H1 (cell line): ENCODE results near the gene WNK2. TPM values are rescaled to one million over a fixed set of nuclear protein-coding genes. Genes with fewer than 3 reads are reported as not detected.

Experiments
- CTCF ChIA-PET: fragments of 300-600 bp; sonication (Branson Sonifier 250); formaldehyde crosslinking; loops from one replicate; lab custom pipeline; 2021; ENCODE audit not compliant: partially characterized antibody; lab: Charles Lee
- POLR2A ChIA-PET: fragments of 300-600 bp; sonication (Branson Sonifier 250); formaldehyde crosslinking; loops from one replicate; lab custom pipeline; 2021; ENCODE audit warnings: inconsistent platforms; ENCODE audit not compliant: partially characterized antibody; lab: Charles Lee
- DNase-seq, 2 experiments: peaks; one replicate each; pipeline versions ENCODE4 v3.0.0 to v3.0.0-alpha.2; 2010 to 2022; ENCODE audit warnings: low spot score in 2 of 2, low read depth in 1 of 2, mixed read lengths in 1 of 2
- FAIRE-seq: peaks from 2 replicates; lab custom pipeline; 2011; peaks lifted over from hg19 to GRCh38; lab: Jason Lieb, UNC
- H2AFZ ChIP-seq: 2 replicates; pipeline ENCODE4 v1.8.1; 2012; ENCODE audit warnings: low read length, inconsistent platforms
- H2AK5ac ChIP-seq: 2 replicates; pipeline ENCODE4 v1.6.1; 2013; ENCODE audit warnings: low read depth, low read length
- H2BK120ac ChIP-seq: replicated peaks from 2 replicates; pipeline ENCODE3; 2013; ENCODE audit warnings: low read depth, low read length, inconsistent platforms
- H2BK12ac ChIP-seq: 2 replicates; pipeline ENCODE4 v1.6.1; 2013; ENCODE audit warnings: low read depth, low read length
- H2BK15ac ChIP-seq: 2 replicates; pipeline ENCODE4 v1.6.1; 2013; ENCODE audit warnings: low read length
- H2BK20ac ChIP-seq: 2 replicates; pipeline ENCODE4 v1.6.1; 2013; ENCODE audit warnings: low read length
- H2BK5ac ChIP-seq: 2 replicates; pipeline ENCODE4 v1.6.1; 2013; ENCODE audit warnings: low read depth, low read length
- H3K14ac ChIP-seq: 2 replicates; pipeline ENCODE4 v1.6.1; 2013; ENCODE audit warnings: inconsistent platforms; ENCODE audit not compliant: insufficient read length
- H3K18ac ChIP-seq: 2 replicates; pipeline ENCODE4 v1.6.1; 2013; ENCODE audit warnings: low read length; ENCODE audit errors: extremely low read depth
- H3K23ac ChIP-seq: 2 replicates; pipeline ENCODE4 v1.6.1; 2013; ENCODE audit warnings: inconsistent platforms; ENCODE audit not compliant: insufficient read length
- H3K23me2 ChIP-seq: 2 replicates; pipeline ENCODE4 v1.6.1; 2013; ENCODE audit warnings: low read depth, low read length
- H3K27ac ChIP-seq: 2 replicates; pipeline ENCODE4 v1.6.1; 2011; ENCODE audit warnings: low read depth, low read length, inconsistent platforms
- H3K27me3 ChIP-seq, 4 experiments: replicated peaks in 1 of 4; 1 replicate in 1 of 4; 2 replicates in 3 of 4; pipeline versions ENCODE4 v1.6.1 to v1.8.1; 2011 to 2013; ENCODE audit warnings: low read length in 3 of 4, mild to moderate bottlenecking in 3 of 4, inconsistent platforms in 2 of 4, mixed read lengths in 2 of 4, moderate library complexity in 1 of 4; ENCODE audit not compliant: control insufficient read depth in 3 of 4, insufficient read depth in 3 of 4; ENCODE audit errors: extremely low read depth in 1 of 4
- H3K36me3 ChIP-seq, 4 experiments: 2 replicates each; pipeline versions ENCODE4 v1.6.1 to v1.8.1; 2011 to 2013; ENCODE audit warnings: mild to moderate bottlenecking in 4 of 4, low read length in 3 of 4, moderate library complexity in 2 of 4, control low read depth in 1 of 4, inconsistent platforms in 1 of 4; ENCODE audit not compliant: insufficient read depth in 4 of 4, control insufficient read depth in 2 of 4
- H3K4ac ChIP-seq: replicated peaks from 2 replicates; pipeline ENCODE3; 2013; ENCODE audit warnings: low read length, low read depth, mixed read lengths, inconsistent platforms; ENCODE audit not compliant: insufficient read length
- H3K4me1 ChIP-seq, 4 experiments: replicated peaks in 1 of 4; 1 replicate in 1 of 4; 2 replicates in 3 of 4; pipeline versions ENCODE4 v1.6.1 to v1.8.1; 2011 to 2013; ENCODE audit warnings: low read length in 3 of 4, inconsistent platforms in 2 of 4, mixed read lengths in 1 of 4; ENCODE audit not compliant: insufficient read depth in 4 of 4, control insufficient read depth in 3 of 4
- H3K4me2 ChIP-seq, 2 experiments: 2 replicates each; pipeline versions ENCODE4 v1.6.1 to v1.8.1; 2011 to 2013; ENCODE audit warnings: low read depth in 2 of 2, low read length in 2 of 2, control low read depth in 1 of 2, inconsistent platforms in 1 of 2, mild to moderate bottlenecking in 1 of 2; ENCODE audit not compliant: insufficient read depth in 1 of 2
- H3K4me3 ChIP-seq, 4 experiments: fragments of 200-600, 300-600 bp in 1 of 4; sonication (generic), shearing (Covaris generic), sonication (Bioruptor Twin) in 1 of 4; 2 replicates each; pipeline versions ENCODE4 v1.5.1 to v1.8.1; 2011 to 2016; ENCODE audit warnings: low read length in 4 of 4, low read depth in 3 of 4, control low read depth in 2 of 4, inconsistent platforms in 2 of 4, mild to moderate bottlenecking in 2 of 4, mixed read lengths in 1 of 4, moderate library complexity in 1 of 4; ENCODE audit not compliant: insufficient read depth in 2 of 4; ENCODE audit errors: extremely low read depth in 1 of 4
- H3K56ac ChIP-seq: replicated peaks from 2 replicates; pipeline ENCODE3; 2013; ENCODE audit warnings: low read depth, mild to moderate bottlenecking, mixed read lengths, low read length, inconsistent platforms; ENCODE audit not compliant: insufficient read length
- H3K79me1 ChIP-seq: 2 replicates; pipeline ENCODE4 v1.6.1; 2013; ENCODE audit warnings: low read depth, low read length, control low read depth
- H3K79me2 ChIP-seq, 2 experiments: 2 replicates each; pipeline versions ENCODE4 v1.6.1 to v1.8.1; 2012 to 2013; ENCODE audit warnings: low read length in 2 of 2, mild to moderate bottlenecking in 2 of 2, inconsistent platforms in 1 of 2; ENCODE audit not compliant: insufficient read depth in 2 of 2, control insufficient read depth in 1 of 2
- H3K9ac ChIP-seq, 4 experiments: replicated peaks in 1 of 4; 1 replicate in 1 of 4; 2 replicates in 3 of 4; pipeline versions ENCODE4 v1.6.1 to v1.8.1; 2011 to 2013; ENCODE audit warnings: low read depth in 3 of 4, low read length in 3 of 4, control low read depth in 2 of 4, mild to moderate bottlenecking in 2 of 4, moderate library complexity in 2 of 4, inconsistent platforms in 1 of 4; ENCODE audit errors: extremely low read depth in 1 of 4
- H3K9me3 ChIP-seq, 2 experiments: 2 replicates each; pipeline versions ENCODE4 v1.6.1 to v1.8.1; 2012 to 2013; ENCODE audit warnings: mild to moderate bottlenecking in 2 of 2, moderate library complexity in 2 of 2, control low read depth in 1 of 2, inconsistent platforms in 1 of 2, low read depth in 1 of 2, low read length in 1 of 2, mixed read lengths in 1 of 2; ENCODE audit not compliant: insufficient read depth in 2 of 2
- H4K20me1 ChIP-seq, 2 experiments: replicated peaks in 1 of 2; 2 replicates each; pipeline versions ENCODE3 to v1.8.1; 2011 to 2013; ENCODE audit warnings: inconsistent platforms in 2 of 2, low read length in 2 of 2, mild to moderate bottlenecking in 1 of 2; ENCODE audit not compliant: insufficient read depth in 2 of 2, control insufficient read depth in 1 of 2
- H4K5ac ChIP-seq: 2 replicates; pipeline ENCODE4 v1.6.1; 2013; ENCODE audit warnings: low read length, low read depth, mixed read lengths, inconsistent platforms; ENCODE audit not compliant: insufficient read length
- H4K8ac ChIP-seq: 2 replicates; pipeline ENCODE4 v1.8.0; 2013; ENCODE audit warnings: mild to moderate bottlenecking, moderate library complexity, low read length, inconsistent platforms; ENCODE audit not compliant: insufficient read depth; ENCODE audit errors: extremely low read depth
- H4K91ac ChIP-seq: replicated peaks from 2 replicates; pipeline ENCODE3; 2013; ENCODE audit warnings: low read length, mixed read lengths, inconsistent platforms; ENCODE audit not compliant: insufficient read length
- JUN ChIP-seq: IDR thresholded peaks from 2 replicates; pipeline ENCODE4 v1.6.1; 2011; ENCODE audit warnings: low read depth, mild to moderate bottlenecking, improper control_type of control experiment, low read length
- KDM5A ChIP-seq: fragments of 200-600 bp; IDR thresholded peaks from 2 replicates; pipeline ENCODE4 v1.7.1; 2012; ENCODE audit warnings: mild to moderate bottlenecking, low read length, inconsistent platforms, mixed read lengths
- POLR2A ChIP-seq, 2 experiments: IDR thresholded peaks; 1 replicate in 1 of 2; 2 replicates in 1 of 2; pipeline ENCODE4 v1.6.1; 2011; ENCODE audit warnings: low read depth in 2 of 2, low read length in 2 of 2, mild to moderate bottlenecking in 2 of 2; ENCODE audit errors: control extremely low read depth in 1 of 2
- POLR2AphosphoS5 ChIP-seq: IDR thresholded peaks from 2 replicates; pipeline ENCODE4 v1.6.1; 2011; ENCODE audit warnings: low read depth, low read length
- RBBP5 ChIP-seq: IDR thresholded peaks from 2 replicates; pipeline ENCODE4 v1.7.1; 2012; ENCODE audit warnings: low read depth, mild to moderate bottlenecking, inconsistent platforms, low read length, moderate library complexity, borderline replicate concordance
- RFX5 ChIP-seq: IDR thresholded peaks from 2 replicates; pipeline ENCODE4 v1.6.1; 2011; ENCODE audit warnings: low read depth, low read length, improper control_type of control experiment, borderline replicate concordance
- SIX5 ChIP-seq: IDR thresholded peaks from 2 replicates; pipeline ENCODE4 v1.6.1; 2011; ENCODE audit warnings: mild to moderate bottlenecking, low read depth, low read length
- SP1 ChIP-seq: IDR thresholded peaks from 2 replicates; pipeline ENCODE4 v1.6.1; 2011; ENCODE audit warnings: low read depth, low read length
- WGBS, 2 experiments: shearing (Covaris generic) in 1 of 2; methylation state at CpG; one replicate each; pipeline versions ENCODE4 v1.1.6 to v1.1.7; 2013 to 2015; ENCODE audit warnings: low lambda C conversion rate in 2 of 2, mixed read lengths in 2 of 2, inconsistent platforms in 1 of 2, low coverage in 1 of 2, missing lambda C conversion rate in 1 of 2; ENCODE audit not compliant: insufficient replicate concordance in 2 of 2, insufficient coverage in 1 of 2, insufficient read length in 1 of 2; ENCODE audit errors: extremely low coverage in 1 of 2, missing lambda C conversion rate in 1 of 2; 5-methylcytosine and 5-hydroxymethylcytosine counted together
- polyA plus RNA-seq, 7 experiments: library from polyadenylated mRNA; depleted of rRNA in 3 of 7; stranded (reverse) in 5 of 7; unstranded in 2 of 7; fragments of >200 nt in 5 of 7; fragments of 200-250 nt in 2 of 7; gene quantifications; 1 replicate in 5 of 7; 2 replicates in 1 of 7; 4 replicates in 1 of 7; pipeline versions ENCODE4 v1.2.1 to v1.2.3, GENCODE V29; 2011 to 2013; ENCODE audit warnings: missing spikeins in 2 of 7, mixed read lengths in 2 of 7
- total RNA-seq: library from RNA; stranded (reverse); fragmentation: NEBNext Ultra II Directional; extraction: Animal tissue kit (Norgen Biotek cat#: 25700); gene quantifications from 2 replicates; pipeline ENCODE4 v1.2.1, GENCODE V29; 2021
- TF ChIP-seq, protein P1 (sequence below): IDR thresholded peaks from 2 replicates; pipeline ENCODE4 v1.6.1; 2012; ENCODE audit warnings: low read length, inconsistent platforms

Gene WNK2
- total and polyA plus RNA-seq, 2 of the 8 experiments (the other 6 are each of a cell fraction or from before 2014, with no cell fraction given) = 12.0 to 87.2 TPM

DNA sequence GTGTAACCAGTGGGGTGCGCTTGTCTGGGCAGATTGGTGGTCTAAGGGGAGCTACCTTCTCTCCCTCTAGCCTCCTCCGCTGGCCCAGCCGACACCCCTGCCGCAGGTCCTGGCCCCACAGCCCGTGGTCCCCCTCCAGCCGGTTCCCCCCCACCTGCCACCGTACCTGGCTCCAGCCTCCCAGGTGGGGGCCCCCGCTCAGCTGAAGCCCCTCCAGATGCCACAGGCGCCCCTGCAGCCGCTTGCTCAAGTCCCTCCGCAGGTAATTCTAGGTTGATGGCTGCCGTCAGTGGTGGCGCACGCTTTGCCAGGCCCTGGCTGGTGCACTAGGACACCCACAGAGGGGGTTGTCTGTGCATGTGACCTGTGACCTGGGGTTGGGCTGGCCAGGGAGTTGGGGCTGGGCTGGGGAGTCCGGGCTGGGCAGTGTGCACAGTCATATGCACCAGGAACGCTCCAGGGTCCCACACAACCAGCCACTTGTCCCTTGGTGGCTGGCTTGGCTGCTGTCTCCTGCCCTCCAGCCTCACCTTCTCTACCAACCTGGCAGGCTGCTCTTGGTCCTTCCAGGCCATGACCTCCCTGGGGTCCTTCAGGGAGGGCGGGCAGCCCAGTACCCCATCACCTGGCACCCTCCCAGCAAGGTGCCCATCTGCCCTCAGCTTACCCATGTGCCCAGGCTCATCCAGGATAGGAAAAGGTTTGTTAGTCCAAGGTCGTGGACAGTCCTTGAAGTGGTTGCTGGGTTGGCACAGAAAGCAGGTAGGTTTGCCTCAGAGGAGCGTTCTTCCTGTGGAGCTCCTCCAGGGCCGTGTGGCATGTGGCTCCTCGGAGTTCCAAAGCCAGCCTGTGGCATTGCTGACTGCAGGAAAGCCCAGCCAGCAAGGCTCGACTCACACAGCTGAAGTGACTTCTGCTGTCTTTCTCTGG lies 73.2 kb downstream of the WNK2 start:
- Histone ChIP-seq H3K36me3 (peaks cover 0 to 4% (median 2%) of the 10 kb centered on the region in 4 experiments; a peak in 6 of 8 replicates), H3K14ac (no peak overlapping the region), H3K27ac (no peak overlapping the region), H3K27me3 (no peaks in the 10 kb centered on the region), H2AFZ (no peak overlapping the region), H4K8ac (peak overlapping the region; percentile 22; the same call in 1 of the 2 replicates), H3K23ac (no peak overlapping the region), H4K91ac (no peak overlapping the region), H3K9me3 (no peaks in the 10 kb centered on the region), H4K5ac (no peak overlapping the region), H2BK12ac (no peak overlapping the region), H2AK5ac (no peak overlapping the region), H2BK20ac (no peak overlapping the region), H3K79me2 (no peaks in the 10 kb centered on the region), H3K9ac (no peak overlapping the region), H3K4me2 (no peak overlapping the region), H4K20me1 (peaks cover 0 to 15% of the 10 kb centered on the region in 2 experiments), H3K4me1 (no peaks in the 10 kb centered on the region), H3K18ac (no peak overlapping the region), H2BK5ac (peak overlapping the region; percentile 77; the same call in 1 of the 2 replicates), H2BK15ac (no peak overlapping the region), H3K4ac (no peak overlapping the region), H3K23me2 (no peaks in the 10 kb centered on the region), H3K56ac (no peak overlapping the region), H3K4me3 (no peak overlapping the region), H2BK120ac (no peak overlapping the region), H3K79me1 (no peaks in the 10 kb centered on the region)
- WGBS, 2 experiments = 90% methylated on average over 22 of the region's 22 CpGs; no CpG with 5 or more reads in 1 of the 2 experiments
- DNase-seq = peak in 1 of 2 experiments; percentile 39
- TF ChIP-seq, protein P1, sequence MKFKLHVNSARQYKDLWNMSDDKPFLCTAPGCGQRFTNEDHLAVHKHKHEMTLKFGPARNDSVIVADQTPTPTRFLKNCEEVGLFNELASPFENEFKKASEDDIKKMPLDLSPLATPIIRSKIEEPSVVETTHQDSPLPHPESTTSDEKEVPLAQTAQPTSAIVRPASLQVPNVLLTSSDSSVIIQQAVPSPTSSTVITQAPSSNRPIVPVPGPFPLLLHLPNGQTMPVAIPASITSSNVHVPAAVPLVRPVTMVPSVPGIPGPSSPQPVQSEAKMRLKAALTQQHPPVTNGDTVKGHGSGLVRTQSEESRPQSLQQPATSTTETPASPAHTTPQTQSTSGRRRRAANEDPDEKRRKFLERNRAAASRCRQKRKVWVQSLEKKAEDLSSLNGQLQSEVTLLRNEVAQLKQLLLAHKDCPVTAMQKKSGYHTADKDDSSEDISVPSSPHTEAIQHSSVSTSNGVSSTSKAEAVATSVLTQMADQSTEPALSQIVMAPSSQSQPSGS = no peak
- TF ChIP-seq JUN = no peak
- TF ChIP-seq SIX5 = no peak
- 0 out of 2 replicates have a peak, but pooled peaks have one; percentile 8 for TF ChIP-seq POLR2AphosphoS5
- no peak for TF ChIP-seq KDM5A
- TF ChIP-seq POLR2A (IDR thresholded peaks at IDR 0.05; ENCODE audit: control extremely low read depth in 1 of 2, low read depth in 2 of 2, low read length in 2 of 2) = no peak
- TF ChIP-seq RBBP5 = no peak
- TF ChIP-seq RFX5 = no peak
- TF ChIP-seq SP1 = no peak
- CTCF ChIA-PET = no interaction called here
- no peak for FAIRE-seq
- POLR2A ChIA-PET = interaction anchor here (1.4 kb wide), 1 partner anchor 76 kb away, joined by 3 read pairs; no protein-coding TSS in a partner anchor
